Left lung (tissue), 10 donors: ENCODE measurements around the gene AVL9. TPM values are rescaled to one million over a fixed set of nuclear protein-coding genes. Genes with fewer than 3 reads are reported as not detected.
A peak's percentile ranks its signal among the peaks of the same experiment; 100 is the strongest.

ENCODE experiments used
- ATAC-seq: fragments of 200-7000 bp; cut with Tn5 transposase; one replicate; pipeline ENCODE4 v1.9.1; 2020; ENCODE audit warnings: moderate library complexity
- DNase-seq, 4 donors: peaks; one replicate each; pipeline ENCODE4 v3.0.0-alpha.2; 2013 to 2020
- H3K27ac ChIP-seq, 2 donors: fragments of 200-600 bp; sonication (generic) in 1 of 2; one replicate each; pipeline versions ENCODE4 v1.5.0 to v1.8.0; 2020 to 2021
- H3K27me3 ChIP-seq, 2 donors: fragments of 200-600 bp; sonication (generic) in 1 of 2; one replicate each; pipeline versions ENCODE4 v1.5.0 to v1.8.0; 2020 to 2021
- H3K36me3 ChIP-seq, 2 donors: fragments of 200-600 bp; sonication (generic) in 1 of 2; one replicate each; pipeline versions ENCODE4 v1.5.0 to v1.8.0; 2020 to 2021
- H3K4me1 ChIP-seq, 2 donors: fragments of 200-600 bp; one replicate each; pipeline ENCODE4 v1.8.0; 2021
- H3K4me3 ChIP-seq, 2 donors: fragments of 200-600 bp; sonication (generic) in 1 of 2; one replicate each; pipeline versions ENCODE4 v1.5.0 to v1.8.0; 2020 to 2021; ENCODE audit warnings: mild to moderate bottlenecking in 1 of 2
- H3K9me3 ChIP-seq, 2 donors: fragments of 200-600 bp; sonication (generic) in 1 of 2; one replicate each; pipeline versions ENCODE4 v1.5.0 to v1.8.0; 2020 to 2021
- intact Hi-C, 2 donors: fragments of 100-400 bp; cut with DNase I; formaldehyde crosslinking; loops; one replicate each; pipeline versions ENCODE4 v1.11.2 to v1.14.2; 2022
- polyA plus RNA-seq, 6 donors: library from polyadenylated mRNA; unstranded; fragments of 120-200 nt; gene quantifications; one replicate each; pipeline ENCODE4 v1.2.1, GENCODE V29; 2013; ENCODE audit not compliant: insufficient read length in 6 of 6
- total RNA-seq, 2 donors: library from RNA; stranded (reverse); fragmentation: NEBNext Ultra II Directional; extraction: Animal tissue kit (Norgen Biotek cat#: 25700); gene quantifications; one replicate each; pipeline ENCODE4 v1.2.1, GENCODE V29; 2021
- TF ChIP-seq, protein P1 (sequence below), 2 donors: fragments of 200-600 bp; sonication (generic) in 1 of 2; IDR thresholded peaks; one replicate each; pipeline versions ENCODE4 v1.5.0 to v1.8.0; 2021; ENCODE audit warnings: antibody characterized with exemption in 2 of 2
- donor health status: DM: no; HTN: yes; CAD: no.
- donor health status: DM: no; HTN: no; CAD: no.

The AVL9 gene
- total and polyA plus RNA-seq, 8 donors, result 27.6 to 44.2 (median 30.8) TPM

GRCh38 chr7:32502728-32503127 lies 7.4 kb downstream of the AVL9 start:
- Histone ChIP-seq H3K27me3 (no peaks in the 10 kb centered on the region), H3K9me3 (no peaks in the 10 kb centered on the region), H3K4me3 (no peak overlapping the region), H3K27ac (no peak overlapping the region), H3K4me1 (peaks cover 17 to 56% of the 10 kb centered on the region in 2 donors), H3K36me3 (no peaks in the 10 kb centered on the region)
- TF ChIP-seq, protein P1, sequence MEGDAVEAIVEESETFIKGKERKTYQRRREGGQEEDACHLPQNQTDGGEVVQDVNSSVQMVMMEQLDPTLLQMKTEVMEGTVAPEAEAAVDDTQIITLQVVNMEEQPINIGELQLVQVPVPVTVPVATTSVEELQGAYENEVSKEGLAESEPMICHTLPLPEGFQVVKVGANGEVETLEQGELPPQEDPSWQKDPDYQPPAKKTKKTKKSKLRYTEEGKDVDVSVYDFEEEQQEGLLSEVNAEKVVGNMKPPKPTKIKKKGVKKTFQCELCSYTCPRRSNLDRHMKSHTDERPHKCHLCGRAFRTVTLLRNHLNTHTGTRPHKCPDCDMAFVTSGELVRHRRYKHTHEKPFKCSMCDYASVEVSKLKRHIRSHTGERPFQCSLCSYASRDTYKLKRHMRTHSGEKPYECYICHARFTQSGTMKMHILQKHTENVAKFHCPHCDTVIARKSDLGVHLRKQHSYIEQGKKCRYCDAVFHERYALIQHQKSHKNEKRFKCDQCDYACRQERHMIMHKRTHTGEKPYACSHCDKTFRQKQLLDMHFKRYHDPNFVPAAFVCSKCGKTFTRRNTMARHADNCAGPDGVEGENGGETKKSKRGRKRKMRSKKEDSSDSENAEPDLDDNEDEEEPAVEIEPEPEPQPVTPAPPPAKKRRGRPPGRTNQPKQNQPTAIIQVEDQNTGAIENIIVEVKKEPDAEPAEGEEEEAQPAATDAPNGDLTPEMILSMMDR (IDR thresholded peaks at IDR 0.05), result no peak
- intact Hi-C loops, result no loop called here
- ATAC-seq (no peak), DNase-seq (no peak)

GRCh38 chr7:32506266-32507054 lies 11.2 kb downstream of the AVL9 start:
- peak; percentile 35 for ATAC-seq
- TF ChIP-seq, protein P1 (IDR thresholded peaks at IDR 0.05), result no peak
- H3K4me1 ChIP-seq, result peaks cover 7 to 37% of the 10 kb centered on the region in 2 donors
- no peak overlapping the region for H3K4me3 ChIP-seq
- no peaks in the 10 kb centered on the region for H3K9me3 ChIP-seq
- no peak overlapping the region for H3K27ac ChIP-seq
- no peaks in the 10 kb centered on the region for H3K27me3 ChIP-seq
- DNase-seq, result no peak
- H3K36me3 ChIP-seq, result no peaks in the 10 kb centered on the region
- intact Hi-C loops, result no loop called here

- ATAC-seq (no peak), DNase-seq (no peak)
- Histone ChIP-seq H3K9me3 (no peaks in the 10 kb centered on the region), H3K27ac (no peak overlapping the region), H3K4me3 (no peak overlapping the region), H3K36me3 (no peaks in the 10 kb centered on the region), H3K27me3 (no peaks in the 10 kb centered on the region), H3K4me1 (peaks cover 0 to 28% of the 10 kb centered on the region in 2 donors)
- intact Hi-C loops, result no loop called here
- TF ChIP-seq, protein P1 (IDR thresholded peaks at IDR 0.05), result no peak
Observed at GRCh38 chr7:32507414-32507813, 12.1 kb downstream of the AVL9 start.

GRCh38 chr7:32511791-32512190 lies 16.5 kb downstream of the AVL9 start:
- Histone ChIP-seq H3K36me3 (no peaks in the 10 kb centered on the region), H3K27ac (no peak overlapping the region), H3K27me3 (no peaks in the 10 kb centered on the region), H3K4me1 (peaks cover 0 to 16% of the 10 kb centered on the region in 2 donors), H3K4me3 (no peak overlapping the region), H3K9me3 (no peaks in the 10 kb centered on the region)
- no peak for DNase-seq
- no peak for ATAC-seq
- TF ChIP-seq, protein P1 (IDR thresholded peaks at IDR 0.05), result no peak
- intact Hi-C loops, result no loop called here

GRCh38 chr7:32513210-32513609 lies 17.9 kb downstream of the AVL9 start:
- ATAC-seq (no peak), DNase-seq (no peak)
- no peak overlapping the region for H3K4me3 ChIP-seq
- peaks cover 0 to 10% of the 10 kb centered on the region in 2 donors for H3K4me1 ChIP-seq
- H3K9me3 ChIP-seq, result peaks cover 0 to 6% of the 10 kb centered on the region in 2 donors
- H3K36me3 ChIP-seq, result no peaks in the 10 kb centered on the region
- H3K27ac ChIP-seq, result no peak overlapping the region
- no peaks in the 10 kb centered on the region for H3K27me3 ChIP-seq
- TF ChIP-seq, protein P1 (IDR thresholded peaks at IDR 0.05), result no peak
- intact Hi-C loops, result no loop called here
